ENCODE measurements around the gene PKN1.

GRCh38 chr19:14413693-14414181 is 19.4 kb upstream of the PKN1 start:
- no peak for TF ChIP-seq CTCF (IDR thresholded peaks at IDR 0.05; ENCODE audit: insufficient read depth, low read depth, low read length)
- no peak for TF ChIP-seq EZH2 (IDR thresholded peaks at IDR 0.05; ENCODE audit: insufficient read depth, low read length)
